22Rv1 (cell line): ENCODE measurements around the gene HS6ST3.

ENCODE experiments used
- CTCF ChIP-seq: fragments of 450-650 bp; IDR thresholded peaks from 2 replicates; pipeline ENCODE4 v1.5.1; 2017; ENCODE audit warnings: mild to moderate bottlenecking
- ZFX ChIP-seq: fragments of 450-650 bp; IDR thresholded peaks from 2 replicates; pipeline ENCODE4 v1.6.1; 2017; ENCODE audit warnings: antibody characterized with exemption, borderline replicate concordance

GRCh38 chr13:96771486-96772367 lies 681.8 kb downstream of the HS6ST3 start:
- TF ChIP-seq CTCF (no peak), ZFX (no peak)
